Measurements from ENCODE around the gene SLC13A1.

GRCh38 chr7:123140561-123140960, 59.2 kb downstream of the SLC13A1 start:
- TF ChIP-seq CTCF (IDR thresholded peaks at IDR 0.05), result no peak
- no peak for TF ChIP-seq POLR2A (IDR thresholded peaks at IDR 0.05)

All from body of pancreas (tissue), 4 donors.